ENCODE data around the gene BICC1.

The BICC1 gene

GRCh38 chr10:58714409-58714808, 201.7 kb downstream of the BICC1 start:
- no peak for DNase-seq
- in situ Hi-C loops (cut with HindIII; ENCODE audit: low pct_ligation_motif_present, low pct_unique_long_range_greater_than_20kb, low sequenced_read_pairs) = no loop called here

- in situ Hi-C loops (cut with HindIII; ENCODE audit: low pct_ligation_motif_present, low pct_unique_long_range_greater_than_20kb, low sequenced_read_pairs) = no loop called here
- no peak for DNase-seq
These were observed 202.4 kb downstream of the BICC1 start for GRCh38 chr10:58715061-58715460.

GRCh38 chr10:58718596-58718995, 205.9 kb downstream of the BICC1 start:
- DNase-seq = no peak
- in situ Hi-C loops (cut with HindIII; ENCODE audit: low pct_ligation_motif_present, low pct_unique_long_range_greater_than_20kb, low sequenced_read_pairs) = no loop called here

GRCh38 chr10:58721601-58722281, 209.1 kb downstream of the BICC1 start:
- in situ Hi-C loops (cut with HindIII; ENCODE audit: low pct_ligation_motif_present, low pct_unique_long_range_greater_than_20kb, low sequenced_read_pairs) = no loop called here

GRCh38 chr10:58723186-58723585, 210.5 kb downstream of the BICC1 start:
- no peak for DNase-seq
- in situ Hi-C loops (cut with HindIII; ENCODE audit: low pct_ligation_motif_present, low pct_unique_long_range_greater_than_20kb, low sequenced_read_pairs) = no loop called here

More at GRCh38 chr10:58721601-58722281, 209.1 kb downstream of the BICC1 start:
- DNase-seq = no peak

- in situ Hi-C loops (cut with HindIII; ENCODE audit: low pct_ligation_motif_present, low pct_unique_long_range_greater_than_20kb, low sequenced_read_pairs) = no loop called here
- DNase-seq = no peak
These were observed 211.3 kb downstream of the BICC1 start for GRCh38 chr10:58723966-58724365.

- in situ Hi-C loops (cut with HindIII; ENCODE audit: low pct_ligation_motif_present, low pct_unique_long_range_greater_than_20kb, low sequenced_read_pairs) = no loop called here
- DNase-seq = no peak
These were observed 212.1 kb downstream of the BICC1 start for GRCh38 chr10:58724781-58725180.

- no peak for DNase-seq
- in situ Hi-C loops (cut with HindIII; ENCODE audit: low pct_ligation_motif_present, low pct_unique_long_range_greater_than_20kb, low sequenced_read_pairs) = no loop called here
These were observed 213.2 kb downstream of the BICC1 start for GRCh38 chr10:58725901-58726300.

GRCh38 chr10:58727633-58728032, 215.0 kb downstream of the BICC1 start:
- in situ Hi-C loops (cut with HindIII; ENCODE audit: low pct_ligation_motif_present, low pct_unique_long_range_greater_than_20kb, low sequenced_read_pairs) = no loop called here
- DNase-seq = no peak

GRCh38 chr10:58731276-58731675, 218.6 kb downstream of the BICC1 start:
- in situ Hi-C loops (cut with HindIII; ENCODE audit: low pct_ligation_motif_present, low pct_unique_long_range_greater_than_20kb, low sequenced_read_pairs) = no loop called here
- no peak for DNase-seq

GRCh38 chr10:58733436-58733835, 220.8 kb downstream of the BICC1 start:
- in situ Hi-C loops (cut with HindIII; ENCODE audit: low pct_ligation_motif_present, low pct_unique_long_range_greater_than_20kb, low sequenced_read_pairs) = no loop called here
- no peak for DNase-seq

- in situ Hi-C loops (cut with HindIII; ENCODE audit: low pct_ligation_motif_present, low pct_unique_long_range_greater_than_20kb, low sequenced_read_pairs) = no loop called here
- no peak for DNase-seq
These were observed 221.4 kb downstream of the BICC1 start for GRCh38 chr10:58734116-58734515.

- DNase-seq = no peak
- in situ Hi-C loops (cut with HindIII; ENCODE audit: low pct_ligation_motif_present, low pct_unique_long_range_greater_than_20kb, low sequenced_read_pairs) = no loop called here
These were observed 222.0 kb downstream of the BICC1 start for GRCh38 chr10:58734664-58735063.

GRCh38 chr10:58735087-58735486, 222.4 kb downstream of the BICC1 start:
- no peak for DNase-seq
- in situ Hi-C loops (cut with HindIII; ENCODE audit: low pct_ligation_motif_present, low pct_unique_long_range_greater_than_20kb, low sequenced_read_pairs) = no loop called here

- in situ Hi-C loops (cut with HindIII; ENCODE audit: low pct_ligation_motif_present, low pct_unique_long_range_greater_than_20kb, low sequenced_read_pairs) = no loop called here
- DNase-seq = no peak
These were observed 228.1 kb downstream of the BICC1 start for GRCh38 chr10:58740620-58741369.

- no peak for DNase-seq
- in situ Hi-C loops (cut with HindIII; ENCODE audit: low pct_ligation_motif_present, low pct_unique_long_range_greater_than_20kb, low sequenced_read_pairs) = no loop called here
These were observed 229.0 kb downstream of the BICC1 start for GRCh38 chr10:58741673-58742072.

- in situ Hi-C loops (cut with HindIII; ENCODE audit: low pct_ligation_motif_present, low pct_unique_long_range_greater_than_20kb, low sequenced_read_pairs) = no loop called here
- DNase-seq = no peak
These were observed 229.5 kb downstream of the BICC1 start for GRCh38 chr10:58742141-58742540.

GRCh38 chr10:58743466-58744115, 230.9 kb downstream of the BICC1 start:
- DNase-seq = no peak
- in situ Hi-C loops (cut with HindIII; ENCODE audit: low pct_ligation_motif_present, low pct_unique_long_range_greater_than_20kb, low sequenced_read_pairs) = no loop called here

GRCh38 chr10:58746474-58747185, 234.0 kb downstream of the BICC1 start:
- no peak for DNase-seq
- in situ Hi-C loops (cut with HindIII; ENCODE audit: low pct_ligation_motif_present, low pct_unique_long_range_greater_than_20kb, low sequenced_read_pairs) = no loop called here
